HG03432 (cell line): ENCODE data around the gene PTCSC3.

ENCODE experiments used
- ATAC-seq: cut with Tn5 transposase; IDR thresholded peaks from one replicate; pipeline ENCODE4 v1.9.1; 2021; ENCODE audit warnings: mild to moderate bottlenecking, moderate library complexity; ENCODE audit not compliant: unreplicated experiment

Gene PTCSC3

GRCh38 chr14:36176524-36176923 lies at the start of gene PTCSC3:
Gene PTCSC3 (minus strand): TSS chr14:36176722.
- no peak for ATAC-seq

GRCh38 chr14:36226164-36226563 lies 49.6 kb upstream of the PTCSC3 start:
- ATAC-seq: no peak

- ATAC-seq: no peak
These were observed 47.7 kb upstream of the PTCSC3 start for GRCh38 chr14:36224176-36224575.

GRCh38 chr14:36223558-36223957 lies 47.0 kb upstream of the PTCSC3 start:
- no peak for ATAC-seq

GRCh38 chr14:36222952-36223468 lies 46.5 kb upstream of the PTCSC3 start:
- ATAC-seq: no peak

- no peak for ATAC-seq
These were observed 45.8 kb upstream of the PTCSC3 start for GRCh38 chr14:36222337-36222736.

GRCh38 chr14:36221112-36221511 lies 44.6 kb upstream of the PTCSC3 start:
- no peak for ATAC-seq

- no peak for ATAC-seq
These were observed 41.2 kb upstream of the PTCSC3 start for GRCh38 chr14:36217732-36218131.

- no peak for ATAC-seq
These were observed 40.5 kb upstream of the PTCSC3 start for GRCh38 chr14:36217027-36217426.

- ATAC-seq: no peak
These were observed 38.7 kb upstream of the PTCSC3 start for GRCh38 chr14:36215217-36215598.

- no peak for ATAC-seq
These were observed 38.1 kb upstream of the PTCSC3 start for GRCh38 chr14:36214476-36215216.

GRCh38 chr14:36212987-36213386 lies 36.5 kb upstream of the PTCSC3 start:
- ATAC-seq: no peak

GRCh38 chr14:36212577-36212976 lies 36.1 kb upstream of the PTCSC3 start:
- ATAC-seq: no peak

GRCh38 chr14:36208690-36209278 lies 32.3 kb upstream of the PTCSC3 start:
- ATAC-seq: no peak

GRCh38 chr14:36207500-36207899 lies 31.0 kb upstream of the PTCSC3 start:
- no peak for ATAC-seq

GRCh38 chr14:36204461-36205073 lies 28.0 kb upstream of the PTCSC3 start:
- ATAC-seq: no peak

GRCh38 chr14:36198378-36198777 lies 21.9 kb upstream of the PTCSC3 start:
- ATAC-seq: no peak

- ATAC-seq: no peak
These were observed 18.1 kb upstream of the PTCSC3 start for GRCh38 chr14:36194663-36195062.

GRCh38 chr14:36192530-36192929 lies 16.0 kb upstream of the PTCSC3 start:
- ATAC-seq: no peak

- no peak for ATAC-seq
These were observed 6.9 kb upstream of the PTCSC3 start for GRCh38 chr14:36183402-36183801.

GRCh38 chr14:36181417-36181816 lies 4.9 kb upstream of the PTCSC3 start:
- ATAC-seq: no peak

GRCh38 chr14:36177489-36177888 lies 967 bp upstream of the PTCSC3 start:
- ATAC-seq: no peak
